GM23338 (cell line): ENCODE data around the gene NDUFV1. TPM values are rescaled to one million over a fixed set of nuclear protein-coding genes. Genes with fewer than 3 reads are reported as not detected.
"Not testable (repeated sequence)": the region's sequence is repeated elsewhere in the genome, so short reads cannot be mapped to it uniquely, and the experiment has no call there.

Experiments used
- ATAC-seq: fragments of 200-7000 bp; cut with Tn5 transposase; 3 replicates; pipeline ENCODE4 v1.9.1; 2020
- DNase-seq: peaks from one replicate; pipeline ENCODE4 v3.0.0-alpha.2; 2015; ENCODE audit warnings: low spot score
- H2AFZ ChIP-seq: fragments of 200-600 bp; sonication (generic); 2 replicates; pipeline ENCODE4 v1.8.0; 2016; ENCODE audit warnings: antibody characterized with exemption, mild to moderate bottlenecking, moderate library complexity
- H3F3A ChIP-seq: fragments of 200-600 bp; sonication (generic); replicated peaks from 2 replicates; pipeline ENCODE4 v1.8.0; 2017; ENCODE audit warnings: antibody characterized with exemption, mixed run types, low read depth
- H3K27ac ChIP-seq: fragments of 200-600 bp; sonication (generic); 2 replicates; pipeline ENCODE4 v1.6.1; 2016; ENCODE audit warnings: low read depth
- H3K27me3 ChIP-seq: fragments of 200-600 bp; sonication (generic); 2 replicates; pipeline ENCODE4 v1.8.0; 2016; ENCODE audit warnings: mild to moderate bottlenecking, mixed run types, moderate library complexity; ENCODE audit not compliant: insufficient read depth
- H3K36me3 ChIP-seq: fragments of 200-600 bp; sonication (generic); 2 replicates; pipeline ENCODE4 v1.8.0; 2016; ENCODE audit warnings: mild to moderate bottlenecking; ENCODE audit not compliant: insufficient read depth
- H3K4me1 ChIP-seq: fragments of 200-600 bp; sonication (generic); 2 replicates; pipeline ENCODE4 v1.8.0; 2016; ENCODE audit warnings: mild to moderate bottlenecking, moderate library complexity; ENCODE audit not compliant: insufficient read depth
- H3K4me2 ChIP-seq: fragments of 200-600 bp; sonication (generic); 2 replicates; pipeline ENCODE4 v1.7.1; 2017; ENCODE audit warnings: mixed run types
- H3K4me3 ChIP-seq: fragments of 200-600 bp; sonication (generic); 2 replicates; pipeline ENCODE4 v1.6.1; 2016; ENCODE audit warnings: mixed run types
- H3K79me2 ChIP-seq: fragments of 200-600 bp; sonication (generic); replicated peaks from 2 replicates; pipeline ENCODE4 v1.8.0; 2017; ENCODE audit warnings: mild to moderate bottlenecking; ENCODE audit not compliant: insufficient read depth
- H3K9me2 ChIP-seq: fragments of 200-600 bp; sonication (generic); 2 replicates; pipeline ENCODE4 v1.8.0; 2017; ENCODE audit not compliant: insufficient read depth
- H4K20me1 ChIP-seq: fragments of 200-600 bp; sonication (generic); replicated peaks from 2 replicates; pipeline ENCODE4 v1.8.0; 2017; ENCODE audit warnings: mild to moderate bottlenecking; ENCODE audit not compliant: insufficient read depth
- H3K27ac Mint-ChIP-seq: 2 replicates; pipeline ENCODE4 v1.8.0; 2020; ENCODE audit warnings: inconsistent platforms, mild to moderate bottlenecking, moderate library complexity, mixed read lengths
- H3K27me3 Mint-ChIP-seq: 3 replicates; pipeline ENCODE4 v1.8.0; 2022; ENCODE audit warnings: low read depth, mild to moderate bottlenecking, moderate library complexity, mixed read lengths, inconsistent platforms; ENCODE audit not compliant: insufficient read depth, poor library complexity
- H3K36me3 Mint-ChIP-seq: 3 replicates; pipeline ENCODE4 v1.8.0; 2021; ENCODE audit warnings: low read depth, mild to moderate bottlenecking, inconsistent platforms, moderate library complexity, mixed read lengths
- H3K4me1 Mint-ChIP-seq: 3 replicates; pipeline ENCODE4 v1.8.0; 2020; ENCODE audit warnings: mild to moderate bottlenecking, inconsistent platforms, mixed read lengths
- H3K4me3 Mint-ChIP-seq: 3 replicates; pipeline ENCODE4 v1.8.0; 2021; ENCODE audit warnings: moderate library complexity, mild to moderate bottlenecking, inconsistent platforms, mixed read lengths
- H3K9me3 Mint-ChIP-seq: 3 replicates; pipeline ENCODE4 v1.8.0; 2020; ENCODE audit warnings: moderate library complexity, mild to moderate bottlenecking, inconsistent platforms, mixed read lengths
- EZH2 ChIP-seq: fragments of 200-600 bp; sonication (generic); IDR thresholded peaks from one replicate; pipeline ENCODE4 v1.8.0; 2017; ENCODE audit warnings: antibody characterized with exemption, mild to moderate bottlenecking, low read depth; ENCODE audit not compliant: unreplicated experiment
- JUNB ChIP-seq: IDR thresholded peaks from one replicate; pipeline ENCODE4 v1.6.1; 2016; ENCODE audit warnings: antibody characterized with exemption; ENCODE audit not compliant: unreplicated experiment
- ZNF114 ChIP-seq: fragments of 250-450 bp; sonication (Bioruptor Pico); IDR thresholded peaks from 2 replicates; pipeline ENCODE4 v1.5.0; 2020; ENCODE audit warnings: mild to moderate bottlenecking, moderate library complexity
- polyA plus RNA-seq: library from polyadenylated mRNA; unstranded; fragments of >200 nt; fragmentation: Nextera tagmentation; extraction: Ambion mirVana; gene quantifications from 2 replicates; pipeline ENCODE4 v1.2.1, GENCODE V29; 2016
- total RNA-seq: library from RNA; depleted of rRNA; stranded (reverse); fragments of >200 nt; shearing (Covaris generic); gene quantifications from 2 replicates; pipeline ENCODE4 v1.2.3, GENCODE V29; 2014
- TF ChIP-seq, protein P1 (sequence below): fragments of 250-450 bp; sonication (Bioruptor Pico); IDR thresholded peaks from 2 replicates; pipeline ENCODE4 v1.5.0; 2020; ENCODE audit warnings: mild to moderate bottlenecking, moderate library complexity
- TF ChIP-seq, protein P2 (sequence below), 2 experiments: fragments of 200-600 bp in 1 of 2; sonication (generic) in 1 of 2; conservative IDR thresholded peaks; 2 replicates each; pipeline versions ENCODE4 v1.5.1 to v1.6.1; 2016 to 2017; ENCODE audit warnings: antibody characterized with exemption in 2 of 2, low read depth in 2 of 2, mild to moderate bottlenecking in 2 of 2, moderate library complexity in 1 of 2

The NDUFV1 gene
- total and polyA plus RNA-seq, 2 experiments from 2014 or later, result 104 to 241 TPM

DNA sequence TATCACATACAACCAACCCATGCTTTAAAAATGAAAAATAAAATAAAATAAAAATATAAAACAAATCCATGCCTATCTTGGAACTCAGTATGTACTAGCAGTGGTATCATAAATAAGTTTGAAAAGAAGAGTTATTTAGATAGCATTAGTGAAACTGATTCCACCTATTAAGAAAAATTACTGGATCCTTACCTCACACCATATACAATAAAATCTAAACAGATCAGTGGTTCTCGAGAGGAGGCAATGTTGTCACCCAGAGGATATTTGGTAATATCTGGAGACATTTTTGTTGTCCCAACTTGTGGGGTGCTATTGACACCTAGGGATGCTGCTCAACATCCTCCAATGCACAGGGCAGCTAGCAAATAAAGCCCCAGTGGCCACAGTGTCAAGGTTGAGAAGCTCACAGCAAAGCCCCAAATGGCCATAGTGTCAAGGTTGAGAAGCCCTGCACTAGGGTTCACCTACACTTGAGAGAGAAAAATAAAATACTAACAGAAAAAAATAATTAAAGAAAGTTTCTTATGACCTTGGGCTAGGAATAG lies 9.9 kb upstream of the NDUFV1 start (continued):
- TF ChIP-seq, protein P1, sequence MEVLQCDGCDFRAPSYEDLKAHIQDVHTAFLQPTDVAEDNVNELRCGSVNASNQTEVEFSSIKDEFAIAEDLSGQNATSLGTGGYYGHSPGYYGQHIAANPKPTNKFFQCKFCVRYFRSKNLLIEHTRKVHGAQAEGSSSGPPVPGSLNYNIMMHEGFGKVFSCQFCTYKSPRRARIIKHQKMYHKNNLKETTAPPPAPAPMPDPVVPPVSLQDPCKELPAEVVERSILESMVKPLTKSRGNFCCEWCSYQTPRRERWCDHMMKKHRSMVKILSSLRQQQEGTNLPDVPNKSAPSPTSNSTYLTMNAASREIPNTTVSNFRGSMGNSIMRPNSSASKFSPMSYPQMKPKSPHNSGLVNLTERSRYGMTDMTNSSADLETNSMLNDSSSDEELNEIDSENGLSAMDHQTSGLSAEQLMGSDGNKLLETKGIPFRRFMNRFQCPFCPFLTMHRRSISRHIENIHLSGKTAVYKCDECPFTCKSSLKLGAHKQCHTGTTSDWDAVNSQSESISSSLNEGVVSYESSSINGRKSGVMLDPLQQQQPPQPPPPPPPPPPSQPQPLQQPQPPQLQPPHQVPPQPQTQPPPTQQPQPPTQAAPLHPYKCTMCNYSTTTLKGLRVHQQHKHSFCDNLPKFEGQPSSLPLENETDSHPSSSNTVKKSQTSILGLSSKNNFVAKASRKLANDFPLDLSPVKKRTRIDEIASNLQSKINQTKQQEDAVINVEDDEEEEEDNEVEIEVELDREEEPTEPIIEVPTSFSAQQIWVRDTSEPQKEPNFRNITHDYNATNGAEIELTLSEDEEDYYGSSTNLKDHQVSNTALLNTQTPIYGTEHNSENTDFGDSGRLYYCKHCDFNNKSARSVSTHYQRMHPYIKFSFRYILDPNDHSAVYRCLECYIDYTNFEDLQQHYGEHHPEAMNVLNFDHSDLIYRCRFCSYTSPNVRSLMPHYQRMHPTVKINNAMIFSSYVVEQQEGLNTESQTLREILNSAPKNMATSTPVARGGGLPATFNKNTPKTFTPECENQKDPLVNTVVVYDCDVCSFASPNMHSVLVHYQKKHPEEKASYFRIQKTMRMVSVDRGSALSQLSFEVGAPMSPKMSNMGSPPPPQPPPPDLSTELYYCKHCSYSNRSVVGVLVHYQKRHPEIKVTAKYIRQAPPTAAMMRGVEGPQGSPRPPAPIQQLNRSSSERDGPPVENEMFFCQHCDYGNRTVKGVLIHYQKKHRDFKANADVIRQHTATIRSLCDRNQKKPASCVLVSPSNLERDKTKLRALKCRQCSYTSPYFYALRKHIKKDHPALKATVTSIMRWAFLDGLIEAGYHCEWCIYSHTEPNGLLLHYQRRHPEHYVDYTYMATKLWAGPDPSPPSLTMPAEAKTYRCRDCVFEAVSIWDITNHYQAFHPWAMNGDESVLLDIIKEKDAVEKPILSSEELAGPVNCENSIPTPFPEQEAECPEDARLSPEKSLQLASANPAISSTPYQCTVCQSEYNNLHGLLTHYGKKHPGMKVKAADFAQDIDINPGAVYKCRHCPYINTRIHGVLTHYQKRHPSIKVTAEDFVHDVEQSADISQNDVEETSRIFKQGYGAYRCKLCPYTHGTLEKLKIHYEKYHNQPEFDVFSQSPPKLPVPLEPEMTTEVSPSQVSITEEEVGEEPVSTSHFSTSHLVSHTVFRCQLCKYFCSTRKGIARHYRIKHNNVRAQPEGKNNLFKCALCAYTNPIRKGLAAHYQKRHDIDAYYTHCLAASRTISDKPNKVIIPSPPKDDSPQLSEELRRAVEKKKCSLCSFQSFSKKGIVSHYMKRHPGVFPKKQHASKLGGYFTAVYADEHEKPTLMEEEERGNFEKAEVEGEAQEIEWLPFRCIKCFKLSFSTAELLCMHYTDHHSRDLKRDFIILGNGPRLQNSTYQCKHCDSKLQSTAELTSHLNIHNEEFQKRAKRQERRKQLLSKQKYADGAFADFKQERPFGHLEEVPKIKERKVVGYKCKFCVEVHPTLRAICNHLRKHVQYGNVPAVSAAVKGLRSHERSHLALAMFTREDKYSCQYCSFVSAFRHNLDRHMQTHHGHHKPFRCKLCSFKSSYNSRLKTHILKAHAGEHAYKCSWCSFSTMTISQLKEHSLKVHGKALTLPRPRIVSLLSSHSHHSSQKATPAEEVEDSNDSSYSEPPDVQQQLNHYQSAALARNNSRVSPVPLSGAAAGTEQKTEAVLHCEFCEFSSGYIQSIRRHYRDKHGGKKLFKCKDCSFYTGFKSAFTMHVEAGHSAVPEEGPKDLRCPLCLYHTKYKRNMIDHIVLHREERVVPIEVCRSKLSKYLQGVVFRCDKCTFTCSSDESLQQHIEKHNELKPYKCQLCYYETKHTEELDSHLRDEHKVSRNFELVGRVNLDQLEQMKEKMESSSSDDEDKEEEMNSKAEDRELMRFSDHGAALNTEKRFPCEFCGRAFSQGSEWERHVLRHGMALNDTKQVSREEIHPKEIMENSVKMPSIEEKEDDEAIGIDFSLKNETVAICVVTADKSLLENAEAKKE, result no peak
- TF ChIP-seq ZNF114 (CRISPR knock-in tag) (no peak), JUNB (no peak), EZH2 (no peak)
- TF ChIP-seq, protein P2, sequence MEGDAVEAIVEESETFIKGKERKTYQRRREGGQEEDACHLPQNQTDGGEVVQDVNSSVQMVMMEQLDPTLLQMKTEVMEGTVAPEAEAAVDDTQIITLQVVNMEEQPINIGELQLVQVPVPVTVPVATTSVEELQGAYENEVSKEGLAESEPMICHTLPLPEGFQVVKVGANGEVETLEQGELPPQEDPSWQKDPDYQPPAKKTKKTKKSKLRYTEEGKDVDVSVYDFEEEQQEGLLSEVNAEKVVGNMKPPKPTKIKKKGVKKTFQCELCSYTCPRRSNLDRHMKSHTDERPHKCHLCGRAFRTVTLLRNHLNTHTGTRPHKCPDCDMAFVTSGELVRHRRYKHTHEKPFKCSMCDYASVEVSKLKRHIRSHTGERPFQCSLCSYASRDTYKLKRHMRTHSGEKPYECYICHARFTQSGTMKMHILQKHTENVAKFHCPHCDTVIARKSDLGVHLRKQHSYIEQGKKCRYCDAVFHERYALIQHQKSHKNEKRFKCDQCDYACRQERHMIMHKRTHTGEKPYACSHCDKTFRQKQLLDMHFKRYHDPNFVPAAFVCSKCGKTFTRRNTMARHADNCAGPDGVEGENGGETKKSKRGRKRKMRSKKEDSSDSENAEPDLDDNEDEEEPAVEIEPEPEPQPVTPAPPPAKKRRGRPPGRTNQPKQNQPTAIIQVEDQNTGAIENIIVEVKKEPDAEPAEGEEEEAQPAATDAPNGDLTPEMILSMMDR (conservative IDR thresholded peaks at IDR 0.05; ENCODE audit: low read depth in 2 of 2), result no peak

DNA sequence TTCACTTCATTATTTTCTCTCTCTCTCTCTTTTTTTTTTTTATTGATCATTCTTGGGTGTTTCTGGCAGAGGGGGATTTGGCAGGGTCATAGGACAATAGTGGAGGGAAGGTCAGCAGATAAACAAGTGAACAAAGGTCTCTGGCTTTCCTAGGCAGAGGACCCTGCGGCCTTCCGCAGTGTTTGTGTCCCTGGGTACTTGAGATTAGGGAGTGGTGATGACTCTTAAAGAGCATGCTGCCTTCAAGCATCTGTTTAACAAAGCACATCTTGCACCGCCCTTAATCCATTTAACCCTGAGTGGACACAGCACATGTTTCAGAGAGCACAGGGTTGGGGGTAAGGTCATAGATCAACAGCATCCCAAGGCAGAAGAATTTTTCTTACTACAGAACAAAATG lies 9.3 kb upstream of the NDUFV1 start:
- H3K27ac Mint-ChIP-seq, DNase-seq, H3K4me3 ChIP-seq, H3K79me2 ChIP-seq, H3K9me2 ChIP-seq, H2AFZ ChIP-seq, H3K4me2 ChIP-seq, H3K27ac ChIP-seq, H3K36me3 ChIP-seq, H3K27me3 Mint-ChIP-seq, H3K36me3 Mint-ChIP-seq, H3K4me3 Mint-ChIP-seq, H4K20me1 ChIP-seq, H3F3A ChIP-seq, ATAC-seq, H3K4me1 ChIP-seq, H3K27me3 ChIP-seq: not testable (repeated sequence)
- Mint-ChIP-seq H3K9me3 (peaks cover 19% of the 10 kb centered on the region), H3K4me1 (peaks cover 12% of the 10 kb centered on the region)

DNA sequence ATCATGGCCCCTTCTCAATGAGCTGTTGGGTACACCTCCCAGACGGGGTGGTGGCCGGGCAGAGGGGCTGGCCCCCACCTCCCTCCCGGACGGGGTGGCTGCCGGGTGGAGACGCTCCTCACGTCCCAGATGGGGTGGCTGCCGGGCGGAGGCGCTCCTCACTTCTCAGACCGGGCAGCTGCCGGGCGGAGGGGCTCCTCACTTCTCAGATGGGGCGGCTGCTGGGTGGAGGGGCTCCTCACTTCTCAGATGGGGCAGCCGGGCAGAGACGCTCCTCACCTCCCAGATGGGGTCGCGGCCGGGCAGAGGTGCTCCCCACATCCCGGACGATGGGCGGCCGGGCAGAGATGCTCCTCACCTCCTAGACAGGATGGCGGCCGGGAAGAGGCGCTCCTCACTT lies 8.8 kb upstream of the NDUFV1 start:
- H3K27ac Mint-ChIP-seq, H3K36me3 Mint-ChIP-seq: not testable (repeated sequence)

More for the DNA sequence above, 8.8 kb upstream of the NDUFV1 start:
- not testable (repeated sequence) for H3K79me2 ChIP-seq, H3K9me2 ChIP-seq, H2AFZ ChIP-seq, H3K4me2 ChIP-seq, ATAC-seq, H3K27ac ChIP-seq, H4K20me1 ChIP-seq, H3K4me3 Mint-ChIP-seq, H3F3A ChIP-seq, H3K27me3 Mint-ChIP-seq, H3K27me3 ChIP-seq, H3K4me3 ChIP-seq, H3K36me3 ChIP-seq, H3K4me1 ChIP-seq, DNase-seq
- Mint-ChIP-seq H3K9me3 (peaks cover 24% of the 10 kb centered on the region), H3K4me1 (peaks cover 12% of the 10 kb centered on the region)
